Right lobe of liver (tissue), 4 donors: ENCODE measurements around the gene PARVB.

Source experiments
- POLR2A ChIP-seq: fragments of 450-650 bp; IDR thresholded peaks from one replicate; pipeline ENCODE4 v1.6.1; 2017; ENCODE audit warnings: antibody characterized with exemption, mild to moderate bottlenecking
- TF ChIP-seq, protein P1 (sequence below), 4 donors: fragments of 200-600 bp in 3 of 4; fragments of 450-650 bp in 1 of 4; IDR thresholded peaks; one replicate each; pipeline versions ENCODE4 v1.5.1 to v1.8.0; 2016 to 2022; ENCODE audit warnings: antibody characterized with exemption in 4 of 4, mild to moderate bottlenecking in 2 of 4
- donor health status: DM: no; HTN: no; CAD: no.
- donor health status: DM: no; HTN: no; CAD: no.
- donor health status: DM: no; HTN: yes; CAD: no.

GRCh38 chr22:44092636-44093220, 68.6 kb downstream of the PARVB start:
- TF ChIP-seq, protein P1, sequence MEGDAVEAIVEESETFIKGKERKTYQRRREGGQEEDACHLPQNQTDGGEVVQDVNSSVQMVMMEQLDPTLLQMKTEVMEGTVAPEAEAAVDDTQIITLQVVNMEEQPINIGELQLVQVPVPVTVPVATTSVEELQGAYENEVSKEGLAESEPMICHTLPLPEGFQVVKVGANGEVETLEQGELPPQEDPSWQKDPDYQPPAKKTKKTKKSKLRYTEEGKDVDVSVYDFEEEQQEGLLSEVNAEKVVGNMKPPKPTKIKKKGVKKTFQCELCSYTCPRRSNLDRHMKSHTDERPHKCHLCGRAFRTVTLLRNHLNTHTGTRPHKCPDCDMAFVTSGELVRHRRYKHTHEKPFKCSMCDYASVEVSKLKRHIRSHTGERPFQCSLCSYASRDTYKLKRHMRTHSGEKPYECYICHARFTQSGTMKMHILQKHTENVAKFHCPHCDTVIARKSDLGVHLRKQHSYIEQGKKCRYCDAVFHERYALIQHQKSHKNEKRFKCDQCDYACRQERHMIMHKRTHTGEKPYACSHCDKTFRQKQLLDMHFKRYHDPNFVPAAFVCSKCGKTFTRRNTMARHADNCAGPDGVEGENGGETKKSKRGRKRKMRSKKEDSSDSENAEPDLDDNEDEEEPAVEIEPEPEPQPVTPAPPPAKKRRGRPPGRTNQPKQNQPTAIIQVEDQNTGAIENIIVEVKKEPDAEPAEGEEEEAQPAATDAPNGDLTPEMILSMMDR (IDR thresholded peaks at IDR 0.05): no peak
- no peak for TF ChIP-seq POLR2A
